Femur (tissue), 1 donor: ENCODE data around the gene DSCAML1.

Source experiments
- DNase-seq: peaks from one replicate; pipeline ENCODE4 v3.0.0-alpha.2; 2017

DSCAML1 gene

GRCh38 chr11:117482881-117483280, 314.1 kb downstream of the DSCAML1 start:
- no peak for DNase-seq

GRCh38 chr11:117481885-117482284, 315.1 kb downstream of the DSCAML1 start:
- DNase-seq, result no peak

- DNase-seq, result no peak
Measured at GRCh38 chr11:117481036-117481435, 316.0 kb downstream of the DSCAML1 start.

GRCh38 chr11:117480221-117480620, 316.8 kb downstream of the DSCAML1 start:
- DNase-seq, result no peak

GRCh38 chr11:117479372-117479771, 317.6 kb downstream of the DSCAML1 start:
- no peak for DNase-seq

- no peak for DNase-seq
Measured at GRCh38 chr11:117478926-117479325, 318.1 kb downstream of the DSCAML1 start.

GRCh38 chr11:117478126-117478860, 318.7 kb downstream of the DSCAML1 start:
- DNase-seq, result no peak

- no peak for DNase-seq
Measured at GRCh38 chr11:117477721-117478120, 319.3 kb downstream of the DSCAML1 start.

- DNase-seq, result no peak
Measured at GRCh38 chr11:117476531-117477142, 320.4 kb downstream of the DSCAML1 start.

GRCh38 chr11:117475716-117476530, 321.1 kb downstream of the DSCAML1 start:
- peak; percentile 5 for DNase-seq

GRCh38 chr11:117473481-117474091, 323.4 kb downstream of the DSCAML1 start:
- no peak for DNase-seq

- DNase-seq, result peak; percentile 1
Measured at GRCh38 chr11:117471776-117472175, 325.2 kb downstream of the DSCAML1 start.

GRCh38 chr11:117470576-117470975, 326.4 kb downstream of the DSCAML1 start:
- DNase-seq, result no peak

GRCh38 chr11:117468888-117469287, 328.1 kb downstream of the DSCAML1 start:
- DNase-seq, result no peak

GRCh38 chr11:117467770-117468169, 329.2 kb downstream of the DSCAML1 start:
- DNase-seq, result no peak

GRCh38 chr11:117466966-117467365, 330.1 kb downstream of the DSCAML1 start:
- peak; percentile 3 for DNase-seq

GRCh38 chr11:117465236-117465997, 331.6 kb downstream of the DSCAML1 start:
- DNase-seq, result no peak

- peak; percentile 5 for DNase-seq
Measured at GRCh38 chr11:117464778-117465177, 332.2 kb downstream of the DSCAML1 start.

- DNase-seq, result peak; percentile 8
Measured at GRCh38 chr11:117462864-117463247, 334.2 kb downstream of the DSCAML1 start.

- DNase-seq, result no peak
Measured at GRCh38 chr11:117462183-117462863, 334.7 kb downstream of the DSCAML1 start.

GRCh38 chr11:117461396-117462182, 335.4 kb downstream of the DSCAML1 start:
- peak; percentile 9 for DNase-seq
